Smooth muscle cell (in vitro differentiated cells): Measurements from ENCODE around the gene OTULINL. TPM values are rescaled to one million over a fixed set of nuclear protein-coding genes. Genes with fewer than 3 reads are reported as not detected.

Experiments used
- DNase-seq: peaks from one replicate; lab custom pipeline; 2025; ENCODE audit not compliant: unreplicated experiment; lab: John Stamatoyannopoulos, UW
- H2AFZ ChIP-seq: fragments of 200-600 bp; sonication (generic); 2 replicates; pipeline ENCODE4 v1.6.0; 2016; ENCODE audit warnings: antibody characterized with exemption, low read depth, mild to moderate bottlenecking
- H3F3A ChIP-seq: fragments of 200-600 bp; sonication (generic); 2 replicates; pipeline ENCODE4 v1.6.0; 2017; ENCODE audit warnings: antibody characterized with exemption, low read depth
- H3K27ac ChIP-seq: fragments of 200-600 bp; sonication (generic); 2 replicates; pipeline ENCODE4 v1.5.1; 2016; ENCODE audit warnings: low read depth, mild to moderate bottlenecking
- H3K27me3 ChIP-seq: fragments of 200-600 bp; sonication (generic); 2 replicates; pipeline ENCODE4 v1.6.1; 2016; ENCODE audit warnings: low read depth, mild to moderate bottlenecking
- H3K36me3 ChIP-seq: fragments of 200-600 bp; sonication (generic); 2 replicates; pipeline ENCODE4 v1.5.1; 2016; ENCODE audit warnings: low read depth
- H3K4me1 ChIP-seq: fragments of 200-600 bp; sonication (generic); 2 replicates; pipeline ENCODE4 v1.5.1; 2016; ENCODE audit warnings: low read depth
- H3K4me2 ChIP-seq: fragments of 200-600 bp; sonication (generic); 2 replicates; pipeline ENCODE4 v1.6.0; 2016; ENCODE audit warnings: mild to moderate bottlenecking
- H3K4me3 ChIP-seq: fragments of 200-600 bp; sonication (generic); 2 replicates; pipeline ENCODE4 v1.5.1; 2016; ENCODE audit warnings: mild to moderate bottlenecking
- H3K79me2 ChIP-seq: fragments of 200-600 bp; sonication (generic); 2 replicates; pipeline ENCODE4 v1.6.0; 2016; ENCODE audit warnings: low read depth, mild to moderate bottlenecking
- H3K9ac ChIP-seq: fragments of 200-600 bp; sonication (generic); 2 replicates; pipeline ENCODE4 v1.6.0; 2016; ENCODE audit warnings: low read depth
- H3K9me3 ChIP-seq: fragments of 200-600 bp; sonication (generic); replicated peaks from 2 replicates; pipeline ENCODE4 v1.5.1; 2016; ENCODE audit warnings: low read depth
- H4K20me1 ChIP-seq: fragments of 200-600 bp; sonication (generic); 2 replicates; pipeline ENCODE4 v1.6.0; 2016; ENCODE audit warnings: low read depth
- CTCF ChIP-seq: fragments of 200-600 bp; sonication (generic); IDR thresholded peaks from 2 replicates; pipeline ENCODE4 v1.5.1; 2017; ENCODE audit warnings: borderline replicate concordance, mild to moderate bottlenecking, antibody characterized with exemption; ENCODE audit not compliant: insufficient read depth, poor library complexity, severe bottlenecking
- WGBS: methylation state at CpG from one replicate; pipeline ENCODE4 v1.1.7; 2016; ENCODE audit warnings: low lambda C conversion rate; 5-methylcytosine and 5-hydroxymethylcytosine counted together
- polyA plus RNA-seq: library from polyadenylated mRNA; unstranded; fragments of >200 nt; fragmentation: Nextera tagmentation; extraction: Ambion mirVana; gene quantifications from 2 replicates; pipeline ENCODE4 v1.2.1, GENCODE V29; 2016
- total RNA-seq: library from RNA; depleted of rRNA; stranded (reverse); fragments of >200 nt; gene quantifications from 2 replicates; pipeline ENCODE4 v1.2.3, GENCODE V29; 2014

The OTULINL gene
- total and polyA plus RNA-seq, 2 experiments from 2014 or later = 0.19 to 1.1 TPM

DNA sequence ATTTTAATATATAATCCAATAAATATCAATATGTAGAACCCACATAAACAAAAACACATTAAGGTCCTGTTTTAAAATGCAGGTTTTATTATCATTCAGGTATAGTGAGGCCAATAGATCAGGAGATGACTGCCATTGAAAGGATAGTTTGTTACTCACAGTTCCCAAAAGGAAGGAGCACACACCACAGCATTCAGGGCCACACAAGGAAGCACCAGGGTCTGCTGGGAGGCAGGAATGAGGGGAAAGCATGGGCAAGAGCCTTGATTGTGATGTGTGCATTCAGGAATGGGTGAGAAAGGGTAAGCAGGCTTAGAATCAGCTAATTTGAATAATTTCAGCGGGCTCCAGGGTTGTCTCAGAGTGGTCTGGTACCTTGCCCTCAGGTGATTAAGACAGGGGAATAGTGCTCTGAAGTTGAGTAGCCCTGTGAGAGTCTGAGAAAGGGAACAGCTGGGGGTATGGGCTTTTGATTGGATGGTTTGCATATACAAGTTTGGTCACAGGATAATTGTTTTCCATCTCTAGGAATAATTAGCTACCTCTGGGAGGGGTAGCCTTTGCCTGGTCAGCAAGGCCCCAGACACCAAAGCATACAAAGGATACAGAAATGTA lies 63.1 kb downstream of the OTULINL start:
- no peak for TF ChIP-seq CTCF
- no peaks in the 10 kb centered on the region for H4K20me1 ChIP-seq
- WGBS = 75% methylated on average over 1 of the region's 1 CpG
- no peak overlapping the region for H3K27ac ChIP-seq
- H3K9ac ChIP-seq = no peak overlapping the region
- H3K36me3 ChIP-seq = no peaks in the 10 kb centered on the region
- peaks cover 4% of the 10 kb centered on the region for H3K27me3 ChIP-seq
- H3K4me3 ChIP-seq = no peak overlapping the region
- DNase-seq = no peak
- no peak overlapping the region for H3K4me2 ChIP-seq
- H3K79me2 ChIP-seq = no peaks in the 10 kb centered on the region
- no peaks in the 10 kb centered on the region for H3K9me3 ChIP-seq
- H3F3A ChIP-seq = no peaks in the 10 kb centered on the region
- no peak overlapping the region for H2AFZ ChIP-seq
- H3K4me1 ChIP-seq = no peaks in the 10 kb centered on the region

GRCh38 chr5:14650052-14650451 lies 68.5 kb downstream of the OTULINL start:
- Histone ChIP-seq H3K4me3 (no peak overlapping the region), H3K9me3 (no peaks in the 10 kb centered on the region), H3K27ac (no peak overlapping the region), H3K79me2 (no peaks in the 10 kb centered on the region), H3K36me3 (no peaks in the 10 kb centered on the region), H3K9ac (no peak overlapping the region), H3K27me3 (peaks cover 15% of the 10 kb centered on the region), H4K20me1 (no peaks in the 10 kb centered on the region), H3F3A (no peaks in the 10 kb centered on the region), H3K4me1 (no peaks in the 10 kb centered on the region), H3K4me2 (no peak overlapping the region), H2AFZ (no peak overlapping the region)
- DNase-seq = no peak
- no peak for TF ChIP-seq CTCF
- 80% methylated on average over 3 of the region's 3 CpGs for WGBS

DNA sequence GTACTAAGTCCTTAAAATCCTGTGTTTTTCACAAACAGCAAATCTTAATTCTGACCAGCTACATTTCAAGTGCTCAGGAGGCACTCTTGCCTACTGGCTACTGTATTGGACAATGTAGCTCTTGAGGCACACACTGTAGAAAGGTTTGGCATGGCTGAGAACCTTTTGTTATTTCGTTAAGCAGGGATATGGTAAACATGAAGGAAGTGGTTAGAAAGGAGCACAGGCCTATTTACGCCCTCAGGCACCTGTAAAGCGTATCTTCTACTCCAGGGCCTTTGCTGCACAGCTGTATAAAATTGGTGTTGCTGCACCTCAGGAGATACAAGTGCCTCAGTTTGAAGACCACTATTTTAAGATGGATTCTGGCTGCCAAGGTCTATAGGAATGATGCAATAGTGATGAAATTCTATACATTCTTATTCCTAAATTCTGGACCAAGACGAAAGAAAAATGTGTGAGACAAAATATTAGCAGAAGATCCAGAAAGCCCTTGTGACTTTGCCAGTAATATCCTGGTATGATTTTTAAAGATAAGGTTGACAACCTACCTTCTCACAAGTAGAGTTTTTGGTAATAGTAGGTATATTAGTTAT lies 73.7 kb downstream of the OTULINL start:
- no peaks in the 10 kb centered on the region for H3K9me3 ChIP-seq
- H3K4me1 ChIP-seq = no peaks in the 10 kb centered on the region
- DNase-seq = no peak
- no peak overlapping the region for H3K4me3 ChIP-seq
- peaks cover 12% of the 10 kb centered on the region for H3K27me3 ChIP-seq
- TF ChIP-seq CTCF = no peak
- WGBS = 51% methylated on average over 4 of the region's 4 CpGs
- no peaks in the 10 kb centered on the region for H3K79me2 ChIP-seq
- no peaks in the 10 kb centered on the region for H4K20me1 ChIP-seq
- H3K4me2 ChIP-seq = no peak overlapping the region
- H3K9ac ChIP-seq = no peak overlapping the region
- H3K36me3 ChIP-seq = no peaks in the 10 kb centered on the region
- no peak overlapping the region for H3K27ac ChIP-seq
- H3F3A ChIP-seq = no peaks in the 10 kb centered on the region
- no peak overlapping the region for H2AFZ ChIP-seq

- TF ChIP-seq CTCF = no peak
- H3K9me3 ChIP-seq = no peaks in the 10 kb centered on the region
- H3K27me3 ChIP-seq = peaks cover 12% of the 10 kb centered on the region
- 43% methylated on average over 2 of the region's 2 CpGs for WGBS
- H2AFZ ChIP-seq = no peak overlapping the region
- no peaks in the 10 kb centered on the region for H3K36me3 ChIP-seq
- H3K27ac ChIP-seq = no peak overlapping the region
- no peaks in the 10 kb centered on the region for H3K4me1 ChIP-seq
- no peaks in the 10 kb centered on the region for H4K20me1 ChIP-seq
- no peak overlapping the region for H3K4me2 ChIP-seq
- no peaks in the 10 kb centered on the region for H3K79me2 ChIP-seq
- H3K4me3 ChIP-seq = no peak overlapping the region
- DNase-seq = no peak
- no peaks in the 10 kb centered on the region for H3F3A ChIP-seq
- H3K9ac ChIP-seq = no peak overlapping the region
These were observed 75.3 kb downstream of the OTULINL start for GRCh38 chr5:14656898-14657297.
